K562 (cell line): ENCODE measurements around the gene SLC6A7. TPM values are rescaled to one million over a fixed set of nuclear protein-coding genes. Genes with fewer than 3 reads are reported as not detected.

Experiments
- BACH1 ChIP-seq: fragments of 200-800 bp; sonication (Bioruptor generic); IDR thresholded peaks from 2 replicates; pipeline ENCODE4 v1.6.1; 2016; ENCODE audit warnings: missing genetic modification characterization, missing compliant biosample characterization
- BRF1 ChIP-seq: IDR thresholded peaks from 3 replicates; pipeline ENCODE4 v1.6.1; 2011; ENCODE audit warnings: borderline replicate concordance, mild to moderate bottlenecking; ENCODE audit not compliant: insufficient read length; ENCODE audit errors: extremely low read depth
- HMG20B ChIP-seq: fragments of 250-450 bp; sonication (Bioruptor Pico); IDR thresholded peaks from 2 replicates; pipeline ENCODE4 v1.5.0; 2021; ENCODE audit warnings: mild to moderate bottlenecking
- HSF4 ChIP-seq: fragments of 250-450 bp; sonication (Bioruptor Pico); IDR thresholded peaks from 2 replicates; pipeline ENCODE4 v2.1.2; 2022; ENCODE audit warnings: mild to moderate bottlenecking, moderate library complexity, borderline replicate concordance
- KLF16 ChIP-seq: IDR thresholded peaks from 2 replicates; pipeline ENCODE4 v1.6.1; 2016; ENCODE audit warnings: antibody characterized with exemption
- NR2C1 ChIP-seq, 2 experiments: fragments of 450-650 bp; IDR thresholded peaks; 2 replicates each; pipeline ENCODE4 v1.6.1; 2017; ENCODE audit warnings: mild to moderate bottlenecking in 2 of 2, antibody characterized with exemption in 1 of 2, inconsistent platforms in 1 of 2, missing compliant biosample characterization in 1 of 2, missing genetic modification characterization in 1 of 2
- SMARCA5 ChIP-seq: fragments of 450-650 bp; IDR thresholded peaks from 2 replicates; pipeline ENCODE4 v1.6.1; 2016
- TCFL5 ChIP-seq: fragments of 250-450 bp; sonication (Bioruptor Pico); conservative IDR thresholded peaks from 2 replicates; pipeline ENCODE4 v1.6.1; 2021; ENCODE audit warnings: mild to moderate bottlenecking, moderate library complexity, matching md5 sums
- polyA plus RNA-seq, 8 experiments: library from polyadenylated mRNA; depleted of rRNA in 4 of 8; stranded (reverse) in 5 of 8; unstranded in 3 of 8; fragments of >200 nt; fragmentation: Nextera tagmentation in 2 of 8; fragmentation: Illumina TruSeq in 1 of 8; extraction: Ambion mirVana in 2 of 8; extraction: Trizol in 1 of 8; gene quantifications; 2 replicates each; pipeline versions ENCODE4 v1.2.1 to v1.2.3, GENCODE V29; 2011 to 2014; ENCODE audit warnings: inconsistent platforms in 1 of 8, missing spikeins in 1 of 8
- total RNA-seq, 7 experiments: library from RNA; depleted of rRNA in 6 of 7; stranded (reverse); fragments of >200 nt in 6 of 7; fragmentation: Illumina TruSeq in 2 of 7; extraction: Trizol in 2 of 7; gene quantifications; 2 replicates each; pipeline versions ENCODE4 v1.2.1 to v1.2.3, GENCODE V29; 2011 to 2021; ENCODE audit warnings: low replicate concordance in 1 of 7
- TF ChIP-seq, protein P1 (sequence below), 2 experiments: fragments of 450-650 bp in 1 of 2; sonication (generic) in 1 of 2; formaldehyde crosslinking; conservative IDR thresholded peaks; 2 replicates each; pipeline versions ENCODE4 v1.4.0 to v1.8.1; 2020 to 2022; ENCODE audit warnings: mild to moderate bottlenecking in 1 of 2, missing genetic modification reagents in 1 of 2
- TF ChIP-seq, protein P2 (sequence below), 2 experiments: fragments of 150-350 bp in 1 of 2; IDR thresholded peaks; 2 replicates each; pipeline ENCODE4 v1.6.1; 2012 to 2016; ENCODE audit warnings: low read depth in 2 of 2, low read length in 2 of 2, mild to moderate bottlenecking in 1 of 2, moderate library complexity in 1 of 2
- TF ChIP-seq, protein P3 (sequence below): fragments of 450-650 bp; IDR thresholded peaks from 2 replicates; pipeline ENCODE4 v1.6.1; 2017; ENCODE audit warnings: antibody characterized with exemption, mild to moderate bottlenecking
- TF ChIP-seq, protein P4 (sequence below): sonication (generic); formaldehyde crosslinking; IDR thresholded peaks from 2 replicates; pipeline ENCODE4 v1.8.0; 2022; ENCODE audit warnings: mild to moderate bottlenecking, missing genetic modification reagents
- TF ChIP-seq, protein P5 (sequence below): fragments of 450-650 bp; formaldehyde crosslinking; conservative IDR thresholded peaks from 2 replicates; pipeline ENCODE4 v1.4.0; 2022; ENCODE audit warnings: mild to moderate bottlenecking, missing genetic modification characterization

The SLC6A7 gene
- total and polyA plus RNA-seq, 9 of the 15 experiments (the other 6 are each of a cell fraction or from before 2014, with no cell fraction given): not detected

DNA sequence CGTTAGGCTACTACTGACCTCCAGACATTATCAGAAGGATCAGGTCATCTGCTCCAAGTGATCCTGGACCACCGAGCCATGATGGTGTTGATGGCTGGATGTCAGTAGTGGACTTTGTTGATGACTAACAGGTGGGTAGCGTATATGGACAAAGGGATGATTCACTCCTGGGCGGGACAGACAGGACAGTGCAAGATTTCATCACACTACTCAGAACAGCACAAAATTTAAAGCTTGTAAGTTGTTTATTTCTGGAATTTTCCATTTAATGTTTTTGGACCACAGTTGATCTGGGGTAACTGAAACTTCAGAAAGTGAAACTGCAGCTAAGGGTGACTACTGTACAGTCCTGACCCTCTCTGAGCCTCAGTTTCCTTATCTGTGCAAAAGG lies 46.9 kb upstream of the SLC6A7 start (continued):
- TF ChIP-seq, protein P1, sequence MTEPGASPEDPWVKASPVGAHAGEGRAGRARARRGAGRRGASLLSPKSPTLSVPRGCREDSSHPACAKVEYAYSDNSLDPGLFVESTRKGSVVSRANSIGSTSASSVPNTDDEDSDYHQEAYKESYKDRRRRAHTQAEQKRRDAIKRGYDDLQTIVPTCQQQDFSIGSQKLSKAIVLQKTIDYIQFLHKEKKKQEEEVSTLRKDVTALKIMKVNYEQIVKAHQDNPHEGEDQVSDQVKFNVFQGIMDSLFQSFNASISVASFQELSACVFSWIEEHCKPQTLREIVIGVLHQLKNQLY (CRISPR knock-in tag; conservative IDR thresholded peaks at IDR 0.05): no peak
- TF ChIP-seq BRF1: no peak
- TF ChIP-seq, protein P2, sequence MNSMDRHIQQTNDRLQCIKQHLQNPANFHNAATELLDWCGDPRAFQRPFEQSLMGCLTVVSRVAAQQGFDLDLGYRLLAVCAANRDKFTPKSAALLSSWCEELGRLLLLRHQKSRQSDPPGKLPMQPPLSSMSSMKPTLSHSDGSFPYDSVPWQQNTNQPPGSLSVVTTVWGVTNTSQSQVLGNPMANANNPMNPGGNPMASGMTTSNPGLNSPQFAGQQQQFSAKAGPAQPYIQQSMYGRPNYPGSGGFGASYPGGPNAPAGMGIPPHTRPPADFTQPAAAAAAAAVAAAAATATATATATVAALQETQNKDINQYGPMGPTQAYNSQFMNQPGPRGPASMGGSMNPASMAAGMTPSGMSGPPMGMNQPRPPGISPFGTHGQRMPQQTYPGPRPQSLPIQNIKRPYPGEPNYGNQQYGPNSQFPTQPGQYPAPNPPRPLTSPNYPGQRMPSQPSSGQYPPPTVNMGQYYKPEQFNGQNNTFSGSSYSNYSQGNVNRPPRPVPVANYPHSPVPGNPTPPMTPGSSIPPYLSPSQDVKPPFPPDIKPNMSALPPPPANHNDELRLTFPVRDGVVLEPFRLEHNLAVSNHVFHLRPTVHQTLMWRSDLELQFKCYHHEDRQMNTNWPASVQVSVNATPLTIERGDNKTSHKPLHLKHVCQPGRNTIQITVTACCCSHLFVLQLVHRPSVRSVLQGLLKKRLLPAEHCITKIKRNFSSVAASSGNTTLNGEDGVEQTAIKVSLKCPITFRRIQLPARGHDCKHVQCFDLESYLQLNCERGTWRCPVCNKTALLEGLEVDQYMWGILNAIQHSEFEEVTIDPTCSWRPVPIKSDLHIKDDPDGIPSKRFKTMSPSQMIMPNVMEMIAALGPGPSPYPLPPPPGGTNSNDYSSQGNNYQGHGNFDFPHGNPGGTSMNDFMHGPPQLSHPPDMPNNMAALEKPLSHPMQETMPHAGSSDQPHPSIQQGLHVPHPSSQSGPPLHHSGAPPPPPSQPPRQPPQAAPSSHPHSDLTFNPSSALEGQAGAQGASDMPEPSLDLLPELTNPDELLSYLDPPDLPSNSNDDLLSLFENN (IDR thresholded peaks at IDR 0.05; ENCODE audit: low read depth in 2 of 2, low read length in 2 of 2): no peak
- no peak for TF ChIP-seq HSF4 (CRISPR knock-in tag)
- no peak for TF ChIP-seq TCFL5
- TF ChIP-seq BACH1 (tag): peak; percentile 19; the same call in 1 of the 2 replicates
- TF ChIP-seq, protein P3, sequence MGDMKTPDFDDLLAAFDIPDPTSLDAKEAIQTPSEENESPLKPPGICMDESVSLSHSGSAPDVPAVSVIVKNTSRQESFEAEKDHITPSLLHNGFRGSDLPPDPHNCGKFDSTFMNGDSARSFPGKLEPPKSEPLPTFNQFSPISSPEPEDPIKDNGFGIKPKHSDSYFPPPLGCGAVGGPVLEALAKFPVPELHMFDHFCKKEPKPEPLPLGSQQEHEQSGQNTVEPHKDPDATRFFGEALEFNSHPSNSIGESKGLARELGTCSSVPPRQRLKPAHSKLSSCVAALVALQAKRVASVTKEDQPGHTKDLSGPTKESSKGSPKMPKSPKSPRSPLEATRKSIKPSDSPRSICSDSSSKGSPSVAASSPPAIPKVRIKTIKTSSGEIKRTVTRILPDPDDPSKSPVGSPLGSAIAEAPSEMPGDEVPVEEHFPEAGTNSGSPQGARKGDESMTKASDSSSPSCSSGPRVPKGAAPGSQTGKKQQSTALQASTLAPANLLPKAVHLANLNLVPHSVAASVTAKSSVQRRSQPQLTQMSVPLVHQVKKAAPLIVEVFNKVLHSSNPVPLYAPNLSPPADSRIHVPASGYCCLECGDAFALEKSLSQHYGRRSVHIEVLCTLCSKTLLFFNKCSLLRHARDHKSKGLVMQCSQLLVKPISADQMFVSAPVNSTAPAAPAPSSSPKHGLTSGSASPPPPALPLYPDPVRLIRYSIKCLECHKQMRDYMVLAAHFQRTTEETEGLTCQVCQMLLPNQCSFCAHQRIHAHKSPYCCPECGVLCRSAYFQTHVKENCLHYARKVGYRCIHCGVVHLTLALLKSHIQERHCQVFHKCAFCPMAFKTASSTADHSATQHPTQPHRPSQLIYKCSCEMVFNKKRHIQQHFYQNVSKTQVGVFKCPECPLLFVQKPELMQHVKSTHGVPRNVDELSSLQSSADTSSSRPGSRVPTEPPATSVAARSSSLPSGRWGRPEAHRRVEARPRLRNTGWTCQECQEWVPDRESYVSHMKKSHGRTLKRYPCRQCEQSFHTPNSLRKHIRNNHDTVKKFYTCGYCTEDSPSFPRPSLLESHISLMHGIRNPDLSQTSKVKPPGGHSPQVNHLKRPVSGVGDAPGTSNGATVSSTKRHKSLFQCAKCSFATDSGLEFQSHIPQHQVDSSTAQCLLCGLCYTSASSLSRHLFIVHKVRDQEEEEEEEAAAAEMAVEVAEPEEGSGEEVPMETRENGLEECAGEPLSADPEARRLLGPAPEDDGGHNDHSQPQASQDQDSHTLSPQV: 0 out of 2 replicates have a peak, but pooled peaks have one; percentile 45
- TF ChIP-seq, protein P4, sequence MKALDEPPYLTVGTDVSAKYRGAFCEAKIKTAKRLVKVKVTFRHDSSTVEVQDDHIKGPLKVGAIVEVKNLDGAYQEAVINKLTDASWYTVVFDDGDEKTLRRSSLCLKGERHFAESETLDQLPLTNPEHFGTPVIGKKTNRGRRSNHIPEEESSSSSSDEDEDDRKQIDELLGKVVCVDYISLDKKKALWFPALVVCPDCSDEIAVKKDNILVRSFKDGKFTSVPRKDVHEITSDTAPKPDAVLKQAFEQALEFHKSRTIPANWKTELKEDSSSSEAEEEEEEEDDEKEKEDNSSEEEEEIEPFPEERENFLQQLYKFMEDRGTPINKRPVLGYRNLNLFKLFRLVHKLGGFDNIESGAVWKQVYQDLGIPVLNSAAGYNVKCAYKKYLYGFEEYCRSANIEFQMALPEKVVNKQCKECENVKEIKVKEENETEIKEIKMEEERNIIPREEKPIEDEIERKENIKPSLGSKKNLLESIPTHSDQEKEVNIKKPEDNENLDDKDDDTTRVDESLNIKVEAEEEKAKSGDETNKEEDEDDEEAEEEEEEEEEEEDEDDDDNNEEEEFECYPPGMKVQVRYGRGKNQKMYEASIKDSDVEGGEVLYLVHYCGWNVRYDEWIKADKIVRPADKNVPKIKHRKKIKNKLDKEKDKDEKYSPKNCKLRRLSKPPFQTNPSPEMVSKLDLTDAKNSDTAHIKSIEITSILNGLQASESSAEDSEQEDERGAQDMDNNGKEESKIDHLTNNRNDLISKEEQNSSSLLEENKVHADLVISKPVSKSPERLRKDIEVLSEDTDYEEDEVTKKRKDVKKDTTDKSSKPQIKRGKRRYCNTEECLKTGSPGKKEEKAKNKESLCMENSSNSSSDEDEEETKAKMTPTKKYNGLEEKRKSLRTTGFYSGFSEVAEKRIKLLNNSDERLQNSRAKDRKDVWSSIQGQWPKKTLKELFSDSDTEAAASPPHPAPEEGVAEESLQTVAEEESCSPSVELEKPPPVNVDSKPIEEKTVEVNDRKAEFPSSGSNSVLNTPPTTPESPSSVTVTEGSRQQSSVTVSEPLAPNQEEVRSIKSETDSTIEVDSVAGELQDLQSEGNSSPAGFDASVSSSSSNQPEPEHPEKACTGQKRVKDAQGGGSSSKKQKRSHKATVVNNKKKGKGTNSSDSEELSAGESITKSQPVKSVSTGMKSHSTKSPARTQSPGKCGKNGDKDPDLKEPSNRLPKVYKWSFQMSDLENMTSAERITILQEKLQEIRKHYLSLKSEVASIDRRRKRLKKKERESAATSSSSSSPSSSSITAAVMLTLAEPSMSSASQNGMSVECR (CRISPR knock-in tag): no peak
- no peak for TF ChIP-seq HMG20B (CRISPR knock-in tag)
- TF ChIP-seq, protein P5, sequence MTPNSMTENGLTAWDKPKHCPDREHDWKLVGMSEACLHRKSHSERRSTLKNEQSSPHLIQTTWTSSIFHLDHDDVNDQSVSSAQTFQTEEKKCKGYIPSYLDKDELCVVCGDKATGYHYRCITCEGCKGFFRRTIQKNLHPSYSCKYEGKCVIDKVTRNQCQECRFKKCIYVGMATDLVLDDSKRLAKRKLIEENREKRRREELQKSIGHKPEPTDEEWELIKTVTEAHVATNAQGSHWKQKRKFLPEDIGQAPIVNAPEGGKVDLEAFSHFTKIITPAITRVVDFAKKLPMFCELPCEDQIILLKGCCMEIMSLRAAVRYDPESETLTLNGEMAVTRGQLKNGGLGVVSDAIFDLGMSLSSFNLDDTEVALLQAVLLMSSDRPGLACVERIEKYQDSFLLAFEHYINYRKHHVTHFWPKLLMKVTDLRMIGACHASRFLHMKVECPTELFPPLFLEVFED: no peak
- no peak for TF ChIP-seq SMARCA5
- TF ChIP-seq KLF16: no peak
- TF ChIP-seq NR2C1 (IDR thresholded peaks at IDR 0.05): no peak
- peak; percentile 65 for TF ChIP-seq NR2C1 (tag; IDR thresholded peaks at IDR 0.05)
